Fibroblast of skin of left quadriceps (primary cell): ENCODE measurements around the gene ANKRD33B.
"Not testable (repeated sequence)": the region's sequence is repeated elsewhere in the genome, so short reads cannot be mapped to it uniquely, and the experiment has no call there.

Experiments used
- DNase-seq, 2 experiments: peaks; one replicate each; pipeline ENCODE4 v3.0.0-alpha.2; 2013; ENCODE audit warnings: low read depth in 2 of 2

ANKRD33B gene

GRCh38 chr5:10635867-10636350 is 72.0 kb downstream of the ANKRD33B start:
- no peak for DNase-seq

GRCh38 chr5:10636363-10637142 is 72.7 kb downstream of the ANKRD33B start:
- DNase-seq: no peak

GRCh38 chr5:10637944-10638343 is 74.1 kb downstream of the ANKRD33B start:
- no peak for DNase-seq

GRCh38 chr5:10638723-10639122 is 74.9 kb downstream of the ANKRD33B start:
- not testable (repeated sequence) for DNase-seq

GRCh38 chr5:10639846-10640368 is 76.0 kb downstream of the ANKRD33B start:
- no peak for DNase-seq

- DNase-seq: no peak
Measured at GRCh38 chr5:10642367-10642766, 78.5 kb downstream of the ANKRD33B start.

GRCh38 chr5:10644192-10644591 is 80.3 kb downstream of the ANKRD33B start:
- DNase-seq: no peak

- no peak for DNase-seq
Measured at GRCh38 chr5:10645146-10645545, 81.3 kb downstream of the ANKRD33B start.

GRCh38 chr5:10645671-10646070 is 81.8 kb downstream of the ANKRD33B start:
- no peak for DNase-seq

GRCh38 chr5:10647640-10648039 is 83.8 kb downstream of the ANKRD33B start:
- no peak for DNase-seq

- DNase-seq: no peak
Measured at GRCh38 chr5:10648806-10649665, 85.2 kb downstream of the ANKRD33B start.

GRCh38 chr5:10649666-10650380 is 86.0 kb downstream of the ANKRD33B start:
- DNase-seq: no peak

GRCh38 chr5:10652151-10652550 is 88.3 kb downstream of the ANKRD33B start:
- DNase-seq: no peak

GRCh38 chr5:10652606-10653005 is 88.7 kb downstream of the ANKRD33B start:
- DNase-seq: no peak

- no peak for DNase-seq
Measured at GRCh38 chr5:10653043-10653442, 89.2 kb downstream of the ANKRD33B start.

- DNase-seq: no peak
Measured at GRCh38 chr5:10653751-10654400, 90.0 kb downstream of the ANKRD33B start.

- no peak for DNase-seq
Measured at GRCh38 chr5:10654566-10654965, 90.7 kb downstream of the ANKRD33B start.

GRCh38 chr5:10655161-10655971 is 91.5 kb downstream of the ANKRD33B start:
- no peak for DNase-seq

GRCh38 chr5:10655972-10656830 is 92.3 kb downstream of the ANKRD33B start:
- DNase-seq: no peak
